ENCODE measurements around the gene KSR1.

DNA sequence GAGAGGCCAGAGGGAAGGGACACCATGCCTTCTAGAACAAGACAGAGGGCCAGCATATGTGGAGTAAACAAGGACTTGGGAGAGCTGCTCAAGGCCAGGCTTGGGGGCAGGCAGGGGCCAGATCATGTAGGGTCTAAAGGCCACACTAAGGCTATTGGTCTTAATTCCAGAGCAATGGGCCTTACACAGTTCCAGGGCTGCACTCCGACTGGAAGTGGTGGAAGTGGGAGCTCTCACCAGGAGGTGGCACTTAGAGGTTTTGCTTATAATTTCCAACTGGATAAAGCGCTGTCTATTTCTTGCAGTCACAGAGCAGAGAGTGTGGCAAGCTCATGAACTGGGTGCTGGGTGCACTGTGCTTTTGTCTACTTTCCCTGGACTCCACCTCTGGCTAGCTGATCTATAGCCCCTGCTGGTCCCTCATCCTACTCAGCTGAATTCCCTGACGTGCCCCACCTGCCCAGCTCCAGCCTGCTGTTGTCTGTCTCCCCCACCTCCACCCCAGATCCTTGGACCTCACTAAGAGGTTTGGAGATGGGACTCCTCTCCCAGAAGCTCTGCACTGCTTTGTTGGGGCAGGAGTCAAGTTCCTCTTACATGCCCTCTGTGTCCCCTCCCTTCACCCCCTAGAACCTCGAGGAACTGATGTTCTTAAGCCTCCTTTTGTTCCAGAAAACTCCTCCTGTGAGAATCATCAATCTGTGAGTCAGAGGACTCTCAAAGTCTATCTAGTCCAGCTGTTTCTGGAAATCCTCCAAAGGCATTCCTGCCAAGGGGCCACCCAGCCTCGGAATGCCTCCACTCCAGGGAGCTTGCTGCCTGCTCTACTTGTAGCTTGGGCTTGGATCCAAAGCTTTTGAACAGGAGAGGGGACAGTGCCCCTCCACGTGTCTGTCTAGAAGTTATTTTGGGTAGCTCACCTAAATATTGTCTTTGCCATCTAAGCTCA is 48.1 kb upstream of the KSR1 start:
- no peak for TF ChIP-seq CREB1 (IDR thresholded peaks at IDR 0.05)
- no peak for TF ChIP-seq CREB1 (CRISPR knock-in tag; IDR thresholded peaks at IDR 0.05)
- TF ChIP-seq SREBF2 (CRISPR knock-in tag; IDR thresholded peaks at IDR 0.05) = no peak
- no peak for TF ChIP-seq ESRRA (IDR thresholded peaks at IDR 0.05; ENCODE audit: borderline replicate concordance, low read depth)
- TF ChIP-seq, protein P1, sequence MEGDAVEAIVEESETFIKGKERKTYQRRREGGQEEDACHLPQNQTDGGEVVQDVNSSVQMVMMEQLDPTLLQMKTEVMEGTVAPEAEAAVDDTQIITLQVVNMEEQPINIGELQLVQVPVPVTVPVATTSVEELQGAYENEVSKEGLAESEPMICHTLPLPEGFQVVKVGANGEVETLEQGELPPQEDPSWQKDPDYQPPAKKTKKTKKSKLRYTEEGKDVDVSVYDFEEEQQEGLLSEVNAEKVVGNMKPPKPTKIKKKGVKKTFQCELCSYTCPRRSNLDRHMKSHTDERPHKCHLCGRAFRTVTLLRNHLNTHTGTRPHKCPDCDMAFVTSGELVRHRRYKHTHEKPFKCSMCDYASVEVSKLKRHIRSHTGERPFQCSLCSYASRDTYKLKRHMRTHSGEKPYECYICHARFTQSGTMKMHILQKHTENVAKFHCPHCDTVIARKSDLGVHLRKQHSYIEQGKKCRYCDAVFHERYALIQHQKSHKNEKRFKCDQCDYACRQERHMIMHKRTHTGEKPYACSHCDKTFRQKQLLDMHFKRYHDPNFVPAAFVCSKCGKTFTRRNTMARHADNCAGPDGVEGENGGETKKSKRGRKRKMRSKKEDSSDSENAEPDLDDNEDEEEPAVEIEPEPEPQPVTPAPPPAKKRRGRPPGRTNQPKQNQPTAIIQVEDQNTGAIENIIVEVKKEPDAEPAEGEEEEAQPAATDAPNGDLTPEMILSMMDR (IDR thresholded peaks at IDR 0.05 in 2 of 3, conservative IDR thresholded peaks at IDR 0.05 in 1 of 3; ENCODE audit: insufficient read depth in 2 of 3, low read depth in 1 of 3, low read length in 3 of 3) = no peak
- no peak for TF ChIP-seq ZNF518B (CRISPR knock-in tag; IDR thresholded peaks at IDR 0.05)
- TF ChIP-seq MTA2 (IDR thresholded peaks at IDR 0.05; ENCODE audit: low read depth) = no peak
- TF ChIP-seq CBX5 (IDR thresholded peaks at IDR 0.05; ENCODE audit: borderline replicate concordance, low read depth) = no peak
